ENCODE measurements around the gene PTGDS. TPM values are rescaled to one million over a fixed set of nuclear protein-coding genes. Genes with fewer than 3 reads are reported as not detected.

PTGDS gene
- total RNA-seq, 1 experiment from 2014 or later = not detected

DNA sequence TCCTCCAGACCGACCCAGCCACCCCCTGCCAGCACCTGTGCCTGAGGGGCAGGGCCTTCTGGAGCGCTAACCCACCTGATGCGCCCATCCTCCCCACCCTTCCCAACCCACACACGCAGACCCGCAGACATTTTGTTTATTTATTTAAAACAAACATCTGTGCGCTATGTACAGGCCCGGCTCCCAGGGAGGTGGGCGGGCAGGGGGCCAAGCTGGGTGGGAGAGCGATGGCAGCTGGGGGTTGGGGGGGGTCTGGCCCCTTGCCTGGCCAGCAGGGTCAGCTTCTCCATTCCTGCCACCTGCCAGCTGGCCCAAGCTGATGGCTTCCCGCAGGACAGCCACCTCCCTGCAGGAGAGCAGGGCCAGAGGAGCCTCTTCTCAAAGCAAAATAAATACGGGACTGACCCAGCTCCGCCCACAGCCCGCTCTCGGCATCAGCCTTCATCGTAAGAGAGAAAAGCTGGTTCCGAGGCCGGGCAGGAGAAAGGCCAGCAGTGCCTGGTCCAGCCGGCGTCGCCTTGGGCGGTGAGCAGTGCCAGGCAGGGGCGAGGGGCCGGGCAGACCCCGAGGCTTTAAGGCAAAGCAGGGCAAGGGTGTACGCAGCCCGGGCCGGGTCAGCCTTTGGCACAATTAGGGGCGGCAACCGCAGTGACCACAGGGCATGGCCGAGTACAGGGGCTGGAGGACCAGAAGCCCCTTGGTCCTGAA, 30.0 kb downstream of the PTGDS start:
- Mint-ChIP-seq H3K9me3 (ENCODE audit: unreplicated experiment) (no peaks in the 10 kb centered on the region), H3K27ac (ENCODE audit: unreplicated experiment) (no peak overlapping the region), H3K36me3 (ENCODE audit: insufficient read depth, unreplicated experiment) (no peaks in the 10 kb centered on the region), H3K27me3 (ENCODE audit: insufficient read depth, unreplicated experiment) (no peaks in the 10 kb centered on the region), H3K4me3 (ENCODE audit: unreplicated experiment) (no peak overlapping the region), H3K4me1 (ENCODE audit: low read depth, unreplicated experiment) (no peaks in the 10 kb centered on the region)
- ChIA-PET CTCF (interaction anchor here (1.0 kb wide), 1 partner anchor 39 kb away, joined by 3 read pairs; the partner anchor contains the start of gene NPDC1), POLR2A (no interaction called here)
- TF ChIP-seq, protein P1, sequence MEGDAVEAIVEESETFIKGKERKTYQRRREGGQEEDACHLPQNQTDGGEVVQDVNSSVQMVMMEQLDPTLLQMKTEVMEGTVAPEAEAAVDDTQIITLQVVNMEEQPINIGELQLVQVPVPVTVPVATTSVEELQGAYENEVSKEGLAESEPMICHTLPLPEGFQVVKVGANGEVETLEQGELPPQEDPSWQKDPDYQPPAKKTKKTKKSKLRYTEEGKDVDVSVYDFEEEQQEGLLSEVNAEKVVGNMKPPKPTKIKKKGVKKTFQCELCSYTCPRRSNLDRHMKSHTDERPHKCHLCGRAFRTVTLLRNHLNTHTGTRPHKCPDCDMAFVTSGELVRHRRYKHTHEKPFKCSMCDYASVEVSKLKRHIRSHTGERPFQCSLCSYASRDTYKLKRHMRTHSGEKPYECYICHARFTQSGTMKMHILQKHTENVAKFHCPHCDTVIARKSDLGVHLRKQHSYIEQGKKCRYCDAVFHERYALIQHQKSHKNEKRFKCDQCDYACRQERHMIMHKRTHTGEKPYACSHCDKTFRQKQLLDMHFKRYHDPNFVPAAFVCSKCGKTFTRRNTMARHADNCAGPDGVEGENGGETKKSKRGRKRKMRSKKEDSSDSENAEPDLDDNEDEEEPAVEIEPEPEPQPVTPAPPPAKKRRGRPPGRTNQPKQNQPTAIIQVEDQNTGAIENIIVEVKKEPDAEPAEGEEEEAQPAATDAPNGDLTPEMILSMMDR (IDR thresholded peaks at IDR 0.05; ENCODE audit: insufficient read depth in 1 of 2, low read depth in 1 of 2, low read length in 1 of 2, severe bottlenecking in 1 of 2, unreplicated experiment in 1 of 2) = no peak
- Histone ChIP-seq H3K9me3 (no peaks in the 10 kb centered on the region), H3K4me3 (ENCODE audit: low read depth, low read length) (no peak overlapping the region), H3K4me1 (no peaks in the 10 kb centered on the region), H3K36me3 (ENCODE audit: control insufficient read depth, insufficient read depth, low read length) (no peaks in the 10 kb centered on the region), H3K27me3 (replicated peaks; ENCODE audit: control insufficient read depth, insufficient read depth, low read length) (no peaks in the 10 kb centered on the region)
- BruUV-seq (replicated peaks) = no TSS peak
- intact Hi-C loops (cut with micrococcal nuclease; ENCODE audit: unreplicated experiment) = no loop called here
- no peak for DNase-seq

DNA sequence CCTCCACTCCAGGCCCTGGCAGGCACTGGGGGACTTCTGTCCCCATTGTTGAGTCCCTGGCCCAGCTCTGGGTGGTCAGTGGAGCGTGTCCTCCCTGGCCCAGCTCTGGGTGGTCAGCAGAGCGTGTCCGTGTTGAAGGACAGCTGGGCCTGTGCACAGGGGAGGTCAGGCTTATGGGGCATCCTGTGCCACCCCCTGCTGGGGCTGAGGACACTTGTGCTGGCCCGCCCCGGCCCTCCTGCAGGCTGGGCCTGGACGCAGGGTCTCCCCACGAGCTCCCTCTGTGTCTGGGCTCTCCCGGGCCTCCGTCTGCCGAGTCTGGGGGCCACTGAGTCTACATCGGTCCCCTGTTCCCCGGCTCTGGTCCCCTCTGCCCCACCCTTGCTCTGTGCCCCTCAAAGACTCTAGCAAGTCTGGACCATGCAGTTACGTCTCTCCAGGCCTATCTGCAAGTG, 30.5 kb downstream of the PTGDS start:
- intact Hi-C loops (cut with micrococcal nuclease; ENCODE audit: unreplicated experiment) = no loop called here
- H3K4me1 Mint-ChIP-seq (ENCODE audit: low read depth, unreplicated experiment) = no peaks in the 10 kb centered on the region
- H3K4me3 Mint-ChIP-seq (ENCODE audit: unreplicated experiment) = no peak overlapping the region
- H3K4me1 ChIP-seq = no peaks in the 10 kb centered on the region
- no peaks in the 10 kb centered on the region for H3K36me3 ChIP-seq (ENCODE audit: control insufficient read depth, insufficient read depth, low read length)
- TF ChIP-seq, protein P1 (IDR thresholded peaks at IDR 0.05; ENCODE audit: insufficient read depth in 1 of 2, low read depth in 1 of 2, low read length in 1 of 2, severe bottlenecking in 1 of 2, unreplicated experiment in 1 of 2) = no peak
- H3K27me3 ChIP-seq (replicated peaks; ENCODE audit: control insufficient read depth, insufficient read depth, low read length) = no peaks in the 10 kb centered on the region
- H3K27me3 Mint-ChIP-seq (ENCODE audit: insufficient read depth, unreplicated experiment) = no peaks in the 10 kb centered on the region
- no peaks in the 10 kb centered on the region for H3K36me3 Mint-ChIP-seq (ENCODE audit: insufficient read depth, unreplicated experiment)
- no peak overlapping the region for H3K27ac Mint-ChIP-seq (ENCODE audit: unreplicated experiment)
- no TSS peak for BruUV-seq (replicated peaks)
- H3K9me3 Mint-ChIP-seq (ENCODE audit: unreplicated experiment) = no peaks in the 10 kb centered on the region
- DNase-seq = no peak
- CTCF ChIA-PET = interaction anchor here (1.0 kb wide), 1 partner anchor 38 kb away, joined by 3 read pairs; the partner anchor contains the start of gene NPDC1
- H3K4me3 ChIP-seq (ENCODE audit: low read depth, low read length) = no peak overlapping the region
- POLR2A ChIA-PET = no interaction called here
- no peaks in the 10 kb centered on the region for H3K9me3 ChIP-seq

DNA sequence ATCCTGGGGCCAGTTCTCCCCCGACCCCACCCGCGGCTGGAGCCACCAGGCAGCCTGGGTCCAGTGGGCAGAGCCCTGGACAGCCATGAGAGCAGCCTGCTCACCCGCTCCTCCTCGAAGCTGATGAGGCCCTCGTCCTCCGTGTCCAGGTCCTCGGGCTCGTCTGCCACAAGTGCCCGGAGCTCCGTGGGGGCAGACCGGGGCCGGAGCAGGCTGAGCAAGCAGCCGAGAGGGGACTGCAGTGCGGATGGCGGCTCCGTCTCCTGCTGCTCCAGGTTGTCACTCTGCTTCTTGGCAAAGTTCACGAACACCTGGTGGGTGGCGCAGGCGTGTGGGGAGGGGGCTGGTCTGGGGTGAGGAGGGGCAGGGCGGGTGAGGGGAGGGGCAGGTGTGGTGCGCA, 31.0 kb downstream of the PTGDS start:
- H3K27ac Mint-ChIP-seq (ENCODE audit: unreplicated experiment) = no peak overlapping the region
- TF ChIP-seq, protein P1 (IDR thresholded peaks at IDR 0.05; ENCODE audit: insufficient read depth in 1 of 2, low read depth in 1 of 2, low read length in 1 of 2, severe bottlenecking in 1 of 2, unreplicated experiment in 1 of 2) = no peak
- no peaks in the 10 kb centered on the region for H3K4me1 Mint-ChIP-seq (ENCODE audit: low read depth, unreplicated experiment)
- no peak for DNase-seq
- H3K36me3 Mint-ChIP-seq (ENCODE audit: insufficient read depth, unreplicated experiment) = no peaks in the 10 kb centered on the region
- Histone ChIP-seq H3K4me1 (no peaks in the 10 kb centered on the region), H3K9me3 (no peaks in the 10 kb centered on the region), H3K36me3 (ENCODE audit: control insufficient read depth, insufficient read depth, low read length) (no peaks in the 10 kb centered on the region), H3K4me3 (ENCODE audit: low read depth, low read length) (no peak overlapping the region), H3K27me3 (replicated peaks; ENCODE audit: control insufficient read depth, insufficient read depth, low read length) (no peaks in the 10 kb centered on the region)
- POLR2A ChIA-PET = no interaction called here
- BruUV-seq (replicated peaks) = no TSS peak
- H3K4me3 Mint-ChIP-seq (ENCODE audit: unreplicated experiment) = no peak overlapping the region
- intact Hi-C loops (cut with micrococcal nuclease; ENCODE audit: unreplicated experiment) = no loop called here
- H3K27me3 Mint-ChIP-seq (ENCODE audit: insufficient read depth, unreplicated experiment) = no peaks in the 10 kb centered on the region
- CTCF ChIA-PET = no interaction called here
- no peaks in the 10 kb centered on the region for H3K9me3 Mint-ChIP-seq (ENCODE audit: unreplicated experiment)

Data from Caco-2 (cell line).